Stomach (tissue), 4 donors: ENCODE measurements around the gene AK4.

Experiments used
- EP300 ChIP-seq: sonication (generic); formaldehyde crosslinking; IDR thresholded peaks from one replicate; pipeline ENCODE4 v1.6.1; 2017; ENCODE audit warnings: antibody characterized with exemption
- POLR2A ChIP-seq, 4 donors: fragments of 450-650 bp; IDR thresholded peaks; one replicate each; pipeline ENCODE4 v1.6.1; 2016; ENCODE audit warnings: antibody characterized with exemption in 4 of 4, control low read depth in 2 of 4, mild to moderate bottlenecking in 1 of 4, moderate library complexity in 1 of 4
- POLR2AphosphoS5 ChIP-seq, 3 donors: sonication (generic); formaldehyde crosslinking; IDR thresholded peaks; one replicate each; pipeline ENCODE4 v1.6.1; 2016; ENCODE audit warnings: antibody characterized with exemption in 3 of 3
- TF ChIP-seq, protein P1 (sequence below), 7 experiments: fragments of 450-650 bp in 4 of 7; fragments of 200-600 bp in 3 of 7; sonication (generic) in 3 of 7; IDR thresholded peaks; one replicate each; pipeline ENCODE4 v1.5.1; 2016 to 2019; ENCODE audit warnings: antibody characterized with exemption in 7 of 7, control low read depth in 2 of 7, mild to moderate bottlenecking in 1 of 7

DNA sequence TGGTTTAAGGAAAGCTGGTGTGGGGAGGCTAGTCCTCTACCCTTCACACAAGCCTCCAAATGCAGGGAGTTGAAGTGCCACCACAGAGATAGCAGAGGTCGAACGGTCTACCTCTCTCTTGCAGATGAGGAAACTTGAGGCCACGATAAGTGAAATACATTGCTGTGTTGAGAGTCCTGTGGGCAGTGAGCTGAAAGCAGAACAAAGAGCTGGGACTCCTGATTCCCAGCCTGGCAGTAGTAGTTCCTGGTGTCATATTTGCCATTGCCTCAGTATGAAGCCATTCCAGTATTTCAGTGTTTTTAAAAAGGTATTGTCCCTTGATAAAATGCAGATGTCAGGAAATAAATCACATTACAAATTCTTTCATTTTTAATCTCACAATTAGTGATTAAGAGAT, 28.6 kb downstream of the AK4 start:
- TF ChIP-seq, protein P1, sequence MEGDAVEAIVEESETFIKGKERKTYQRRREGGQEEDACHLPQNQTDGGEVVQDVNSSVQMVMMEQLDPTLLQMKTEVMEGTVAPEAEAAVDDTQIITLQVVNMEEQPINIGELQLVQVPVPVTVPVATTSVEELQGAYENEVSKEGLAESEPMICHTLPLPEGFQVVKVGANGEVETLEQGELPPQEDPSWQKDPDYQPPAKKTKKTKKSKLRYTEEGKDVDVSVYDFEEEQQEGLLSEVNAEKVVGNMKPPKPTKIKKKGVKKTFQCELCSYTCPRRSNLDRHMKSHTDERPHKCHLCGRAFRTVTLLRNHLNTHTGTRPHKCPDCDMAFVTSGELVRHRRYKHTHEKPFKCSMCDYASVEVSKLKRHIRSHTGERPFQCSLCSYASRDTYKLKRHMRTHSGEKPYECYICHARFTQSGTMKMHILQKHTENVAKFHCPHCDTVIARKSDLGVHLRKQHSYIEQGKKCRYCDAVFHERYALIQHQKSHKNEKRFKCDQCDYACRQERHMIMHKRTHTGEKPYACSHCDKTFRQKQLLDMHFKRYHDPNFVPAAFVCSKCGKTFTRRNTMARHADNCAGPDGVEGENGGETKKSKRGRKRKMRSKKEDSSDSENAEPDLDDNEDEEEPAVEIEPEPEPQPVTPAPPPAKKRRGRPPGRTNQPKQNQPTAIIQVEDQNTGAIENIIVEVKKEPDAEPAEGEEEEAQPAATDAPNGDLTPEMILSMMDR (IDR thresholded peaks at IDR 0.05): no peak
- TF ChIP-seq POLR2A (IDR thresholded peaks at IDR 0.05) (no peak), POLR2AphosphoS5 (IDR thresholded peaks at IDR 0.05) (no peak), EP300 (no peak)
